IMR-90 (cell line): ENCODE results near the gene TFB2M. TPM values are rescaled to one million over a fixed set of nuclear protein-coding genes. Genes with fewer than 3 reads are reported as not detected.

ENCODE experiments used
- ATAC-seq: fragments of 200-7000 bp; cut with Tn5 transposase; 2 replicates; pipeline ENCODE4 v1.9.1; 2020; ENCODE audit warnings: low read depth, mild to moderate bottlenecking, moderate library complexity
- Bru-seq: library from RNA; stranded (reverse); fragments of 400-500 nt; gene quantifications from one replicate; lab custom pipeline; 2021; lab: Mats Ljungman, UMichigan
- BruChase-seq, 2 experiments: library from RNA; stranded (reverse); fragments of 400-500 nt; gene quantifications; one replicate each; lab custom pipeline; 2021; lab: Mats Ljungman, UMichigan
- BruUV-seq: library from RNA; stranded (reverse); fragments of 400-500 nt; replicated peaks from 2 replicates; lab custom pipeline; 2021; lab: Mats Ljungman, UMichigan
- CTCF ChIA-PET: fragments of 300-600 bp; formaldehyde crosslinking; extraction: SDS; loops from one replicate; lab custom pipeline; 2021; ENCODE audit warnings: antibody characterized with exemption; lab: Yijun Ruan, JAX
- POLR2A ChIA-PET: fragments of 300-600 bp; sonication (Branson Sonifier 250); formaldehyde crosslinking; loops from one replicate; lab custom pipeline; 2022; ENCODE audit warnings: antibody characterized with exemption; ENCODE audit not compliant: unreplicated experiment; lab: Charles Lee
- DNase-seq: peaks from one replicate; pipeline ENCODE4 v3.0.0; 2013
- H2AFZ ChIP-seq: replicated peaks from 2 replicates; pipeline ENCODE3; 2013; ENCODE audit warnings: low read length, mild to moderate bottlenecking; ENCODE audit not compliant: poor library complexity
- H2AK5ac ChIP-seq: 2 replicates; pipeline ENCODE4 v1.6.1; 2013; ENCODE audit warnings: low read depth, low read length, inconsistent platforms
- H2AK9ac ChIP-seq: replicated peaks from 2 replicates; pipeline ENCODE3; 2013; ENCODE audit warnings: mild to moderate bottlenecking, low read depth, low read length, moderate library complexity; ENCODE audit not compliant: poor library complexity
- H2BK120ac ChIP-seq: 2 replicates; pipeline ENCODE4 v1.6.1; 2013; ENCODE audit warnings: low read depth, low read length, inconsistent platforms
- H2BK15ac ChIP-seq: 3 replicates; pipeline ENCODE4 v1.6.1; 2013; ENCODE audit warnings: low read depth, low read length, inconsistent platforms
- H2BK20ac ChIP-seq: 2 replicates; pipeline ENCODE4 v1.6.1; 2013; ENCODE audit warnings: low read depth, mild to moderate bottlenecking, inconsistent platforms, low read length, moderate library complexity
- H2BK5ac ChIP-seq: 2 replicates; pipeline ENCODE4 v1.6.1; 2013; ENCODE audit warnings: mild to moderate bottlenecking, low read depth, low read length, inconsistent platforms; ENCODE audit not compliant: poor library complexity, severe bottlenecking
- H3K14ac ChIP-seq: replicated peaks from 2 replicates; pipeline ENCODE4 v1.6.1; 2013; ENCODE audit warnings: low read depth, low read length, inconsistent platforms
- H3K18ac ChIP-seq: 2 replicates; pipeline ENCODE4 v1.6.1; 2013; ENCODE audit warnings: low read depth, low read length, control low read depth
- H3K23ac ChIP-seq: 2 replicates; pipeline ENCODE4 v1.6.1; 2013; ENCODE audit warnings: low read depth, low read length, inconsistent platforms
- H3K27ac ChIP-seq: 2 replicates; pipeline ENCODE4 v1.5.1; 2013; ENCODE audit warnings: mild to moderate bottlenecking, control low read depth, low read length; ENCODE audit not compliant: insufficient read depth
- H3K27me3 ChIP-seq: 2 replicates; pipeline ENCODE4 v1.6.1; 2013; ENCODE audit warnings: low read length; ENCODE audit not compliant: control insufficient read depth, insufficient read depth
- H3K36me3 ChIP-seq: 2 replicates; pipeline ENCODE4 v1.6.1; 2013; ENCODE audit warnings: low read length, mixed read lengths; ENCODE audit not compliant: control insufficient read depth, insufficient read depth
- H3K4ac ChIP-seq: 2 replicates; pipeline ENCODE4 v1.6.1; 2013; ENCODE audit warnings: low read depth, low read length, inconsistent platforms
- H3K4me1 ChIP-seq: 2 replicates; pipeline ENCODE4 v1.6.1; 2013; ENCODE audit warnings: low read length, mixed read lengths; ENCODE audit not compliant: control insufficient read depth, insufficient read depth
- H3K4me2 ChIP-seq: 2 replicates; pipeline ENCODE4 v1.6.1; 2013; ENCODE audit warnings: low read depth, mild to moderate bottlenecking, control low read depth, low read length, moderate library complexity
- H3K4me3 ChIP-seq: 2 replicates; pipeline ENCODE4 v1.5.1; 2013; ENCODE audit warnings: low read depth, mild to moderate bottlenecking, control low read depth, low read length, moderate library complexity; ENCODE audit not compliant: insufficient read depth
- H3K56ac ChIP-seq: 2 replicates; pipeline ENCODE4 v1.6.1; 2013; ENCODE audit warnings: low read length, inconsistent platforms; ENCODE audit not compliant: insufficient read depth; ENCODE audit errors: extremely low read depth
- H3K79me1 ChIP-seq, 2 experiments: 2 replicates each; pipeline ENCODE4 v1.6.1; 2013; ENCODE audit warnings: low read length in 2 of 2, inconsistent platforms in 1 of 2, low read depth in 1 of 2
- H3K9ac ChIP-seq: 2 replicates; pipeline ENCODE4 v1.6.1; 2013; ENCODE audit warnings: low read depth, low read length, control low read depth
- H3K9me1 ChIP-seq: 2 replicates; pipeline ENCODE4 v1.6.1; 2013; ENCODE audit warnings: low read length, inconsistent platforms; ENCODE audit not compliant: insufficient read depth
- H3K9me3 ChIP-seq: 2 replicates; pipeline ENCODE4 v1.6.1; 2013; ENCODE audit warnings: low read length; ENCODE audit not compliant: control insufficient read depth, insufficient read depth
- H4K20me1 ChIP-seq: 2 replicates; pipeline ENCODE4 v1.6.1; 2013; ENCODE audit warnings: low read length, inconsistent platforms; ENCODE audit not compliant: insufficient read depth
- H4K5ac ChIP-seq: 2 replicates; pipeline ENCODE4 v1.6.1; 2013; ENCODE audit warnings: mild to moderate bottlenecking, low read depth, low read length, control low read depth
- H4K8ac ChIP-seq, 2 experiments: 2 replicates each; pipeline ENCODE4 v1.6.1; 2013; ENCODE audit warnings: low read depth in 2 of 2, low read length in 2 of 2, control low read depth in 1 of 2, inconsistent platforms in 1 of 2
- H4K91ac ChIP-seq: 2 replicates; pipeline ENCODE4 v1.6.1; 2013; ENCODE audit warnings: low read depth, low read length, inconsistent platforms; ENCODE audit not compliant: insufficient read depth
- BHLHE40 ChIP-seq: fragments of 150-350 bp; IDR thresholded peaks from 2 replicates; pipeline ENCODE4 v1.6.1; 2016; ENCODE audit warnings: mild to moderate bottlenecking, low read depth, low read length
- ELK1 ChIP-seq: fragments of 150-350 bp; IDR thresholded peaks from 2 replicates; pipeline ENCODE4 v1.6.1; 2016; ENCODE audit warnings: low read depth, mild to moderate bottlenecking, low read length, moderate library complexity, borderline replicate concordance
- FOS ChIP-seq: fragments of 150-350 bp; IDR thresholded peaks from 2 replicates; pipeline ENCODE4 v1.6.1; 2016; ENCODE audit warnings: low read depth, low read length
- MAZ ChIP-seq: IDR thresholded peaks from 2 replicates; pipeline ENCODE4 v1.6.1; 2012; ENCODE audit warnings: low read depth, mild to moderate bottlenecking, low read length, improper control_type of control experiment, moderate library complexity, borderline replicate concordance
- RAD21 ChIP-seq: IDR thresholded peaks from 2 replicates; pipeline ENCODE4 v1.6.1; 2012; ENCODE audit warnings: low read length, improper control_type of control experiment
- SMC3 ChIP-seq: fragments of 150-350 bp; IDR thresholded peaks from 2 replicates; pipeline ENCODE4 v1.6.1; 2016; ENCODE audit warnings: low read depth, mild to moderate bottlenecking, antibody characterized with exemption, low read length, moderate library complexity
- whole genome bisulfite sequencing, 2 experiments: methylation state at CpG; one replicate each; pipeline versions ENCODE4 v1.1.5 to v1.1.7; 2013; ENCODE audit warnings: missing lambda C conversion rate in 2 of 2; ENCODE audit not compliant: insufficient read length in 1 of 2; ENCODE audit errors: extremely low coverage in 2 of 2; 5-methylcytosine and 5-hydroxymethylcytosine counted together
- dilution Hi-C: fragments of 300-500 bp; cut with HindIII; formaldehyde crosslinking; loops from one replicate; pipeline ENCODE4 v1.14.3; 2018; ENCODE audit warnings: low sequenced_read_pairs; ENCODE audit not compliant: unreplicated experiment
- in situ Hi-C: fragments of 300-500 bp; cut with MboI; formaldehyde crosslinking; loops from 3 replicates; pipeline ENCODE4 v1.14.3; 2019; ENCODE audit warnings: low sequenced_read_pairs, inconsistent platforms, mixed read lengths
- intact Hi-C: fragments of 100-400 bp; cut with micrococcal nuclease; formaldehyde crosslinking; loops from 2 replicates; pipeline ENCODE4 v1.10.0; 2022
- long read RNA-seq: library from polyadenylated mRNA; unstranded; transcript quantifications from one replicate; pipeline ENCODE4 v2.0.0, GENCODE V29; 2021; ENCODE audit not compliant: unreplicated experiment
- polyA plus RNA-seq, 3 experiments: library from polyadenylated mRNA; depleted of rRNA; stranded (reverse); fragments of >200 nt; gene quantifications; 2 replicates each; pipeline ENCODE4 v1.2.3, GENCODE V29; 2012; ENCODE audit warnings: low replicate concordance in 1 of 3
- total RNA-seq: library from RNA; depleted of rRNA; stranded (reverse); fragments of >200 nt; gene quantifications from 2 replicates; pipeline ENCODE4 v1.2.3, GENCODE V29; 2012; rRNA removed
- TF ChIP-seq, protein P1 (sequence below): conservative IDR thresholded peaks from 2 replicates; pipeline ENCODE4 v1.5.1; 2012; ENCODE audit warnings: mild to moderate bottlenecking, low read depth, low read length, improper control_type of control experiment
- TF ChIP-seq, protein P2 (sequence below): fragments of 150-350 bp; IDR thresholded peaks from 2 replicates; pipeline ENCODE4 v1.6.1; 2017; ENCODE audit warnings: mild to moderate bottlenecking, antibody characterized with exemption, low read length, low read depth

Gene TFB2M, protein sequence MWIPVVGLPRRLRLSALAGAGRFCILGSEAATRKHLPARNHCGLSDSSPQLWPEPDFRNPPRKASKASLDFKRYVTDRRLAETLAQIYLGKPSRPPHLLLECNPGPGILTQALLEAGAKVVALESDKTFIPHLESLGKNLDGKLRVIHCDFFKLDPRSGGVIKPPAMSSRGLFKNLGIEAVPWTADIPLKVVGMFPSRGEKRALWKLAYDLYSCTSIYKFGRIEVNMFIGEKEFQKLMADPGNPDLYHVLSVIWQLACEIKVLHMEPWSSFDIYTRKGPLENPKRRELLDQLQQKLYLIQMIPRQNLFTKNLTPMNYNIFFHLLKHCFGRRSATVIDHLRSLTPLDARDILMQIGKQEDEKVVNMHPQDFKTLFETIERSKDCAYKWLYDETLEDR
- total RNA-seq (13.3 and 22.8 TPM in 2 replicates), polyA plus RNA-seq (2012; rRNA removed) (13.7 and 15.7 TPM in 2 replicates), Bru-seq, nascent RNA (percentile 75 among the genes with signal in this experiment), BruChase-seq, experiment 1, labeled RNA remaining after a 6-hour chase (percentile 57 among the genes with signal in this experiment), BruChase-seq, experiment 2, labeled RNA remaining after a 2-hour chase (percentile 53 among the genes with signal in this experiment)
- 5.1 and 6.2 TPM in 2 replicates for polyA plus RNA-seq (2012; cell fraction: cytosol; rRNA removed)
- 4.6 and 8.7 TPM in 2 replicates for polyA plus RNA-seq (2012; cell fraction: nucleus; rRNA removed; ENCODE audit: low replicate concordance)
- long read RNA-seq, transcript TFB2M-201 (8 exons, 1,848 nt): major isoform, 23 of 25 reads
- long read RNA-seq, partial matches to known transcripts: 0 of 25 reads
- long read RNA-seq, other reads (novel, unspliced or antisense): 2 of 25 reads

DNA sequence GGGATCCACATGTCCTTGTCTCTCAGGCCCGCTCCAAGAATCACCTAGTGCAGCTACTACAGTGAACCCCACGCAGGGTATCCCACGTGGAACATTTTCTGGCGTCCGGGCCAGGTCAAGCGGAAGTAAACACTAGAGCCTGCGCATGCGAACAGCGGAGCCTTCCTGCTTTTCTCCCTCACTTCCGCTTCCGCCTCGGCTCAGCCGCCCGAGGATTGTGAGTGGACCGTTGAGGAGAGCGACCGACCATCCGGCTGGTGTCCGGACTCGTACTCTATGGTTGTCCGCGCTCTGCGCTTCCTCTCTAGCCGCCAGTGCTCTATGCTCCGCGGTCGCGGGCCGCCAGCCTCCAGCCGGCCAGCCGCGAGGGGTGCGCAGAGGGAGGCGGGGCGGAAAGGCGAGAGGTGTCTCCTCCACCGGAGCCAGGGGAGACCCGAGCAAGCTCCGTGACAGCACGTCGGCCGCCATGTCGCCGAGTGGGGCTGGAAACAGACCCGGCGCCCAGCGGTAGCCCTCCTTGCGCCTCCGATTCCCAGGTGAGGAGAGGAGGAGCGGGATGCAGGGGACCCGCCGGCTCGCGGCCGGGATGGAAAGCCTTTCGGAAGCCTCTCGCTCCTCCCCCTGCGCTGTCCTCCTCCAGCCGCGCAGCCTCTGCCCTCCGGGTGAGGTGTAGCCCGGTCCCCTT lies at the start of gene TFB2M, which contains the start of gene CNST:
TSS of gene TFB2M (minus strand) at position 134 of the 685 bp plus-strand sequence. CDS start at position 11, 123 bp downstream.
TSS of gene CNST (plus strand) at position 329 of the 685 bp plus-strand sequence. CDS start 25,107 bp downstream, outside the sequence.
- Histone ChIP-seq H3K18ac (no peak within 1 kb of the TSS; the same call in 1 of the 2 replicates), H3K4me1 (peaks cover 5% of the 10 kb centered on the region; the same call in 1 of the 2 replicates), H3K36me3 (peaks cover 4% of the 10 kb centered on the region; the same call in 1 of the 2 replicates), H3K27ac (peak within 1 kb of the TSS; percentile 73), H2BK15ac (peak within 1 kb of the TSS; percentile 26; the same call in 1 of the 3 replicates), H2AK5ac (peak within 1 kb of the TSS; percentile 73), H4K5ac (peak within 1 kb of the TSS; percentile 75), H3K79me1 (peaks cover 16 to 51% of the 10 kb centered on the region in 2 experiments; a peak in 3 of 4 replicates), H3K9me1 (no peaks in the 10 kb centered on the region; the same call in 1 of the 2 replicates), H2AK9ac (peak within 1 kb of the TSS; percentile 98), H3K4me2 (peak within 1 kb of the TSS; percentile 99), H4K20me1 (no peaks in the 10 kb centered on the region), H3K56ac (peak within 1 kb of the TSS; percentile 85), H4K8ac (peak within 1 kb of the TSS; percentile 36 to 79; a peak in 3 of 4 replicates), H2AFZ (peak within 1 kb of the TSS; percentile 98), H2BK5ac (peak within 1 kb of the TSS; percentile 82), H2BK20ac (no peak within 1 kb of the TSS), H3K23ac (peak within 1 kb of the TSS; percentile 80), H3K9ac (peak within 1 kb of the TSS; percentile 80), H3K27me3 (no peaks in the 10 kb centered on the region), H3K4me3 (peak within 1 kb of the TSS; percentile 81), H3K4ac (peak within 1 kb of the TSS; percentile 89), H2BK120ac (peak within 1 kb of the TSS; percentile 68), H3K9me3 (no peaks in the 10 kb centered on the region), H4K91ac (peak within 1 kb of the TSS; percentile 79), H3K14ac (peak within 1 kb of the TSS; percentile 92)
- dilution Hi-C loops: no loop called here
- DNase-seq: peak; percentile 99
- ChIA-PET POLR2A (interaction anchor here (0.6 to 0.7 kb wide), 2 partner anchors 13 to 42 kb away, joined by 3 to 15 read pairs; no protein-coding TSS in a partner anchor), CTCF (interaction anchor here (0.6 to 1.5 kb wide), 5 partner anchors 13 to 185 kb away, joined by 3 to 4 read pairs (median 3); no protein-coding TSS in a partner anchor)
- ATAC-seq: peak; percentile 97
- BruUV-seq: no TSS peak
- intact Hi-C loops: loop anchor here (1.0 to 5.0 kb wide), 5 partner anchors 27 to 186 kb away; no protein-coding TSS in a partner anchor
- WGBS, 2 experiments: 1% methylated on average over 24 of the region's 62 CpGs; no CpG with 5 or more reads in 1 of the 2 experiments
- in situ Hi-C loops: no loop called here
- TF ChIP-seq, protein P1, sequence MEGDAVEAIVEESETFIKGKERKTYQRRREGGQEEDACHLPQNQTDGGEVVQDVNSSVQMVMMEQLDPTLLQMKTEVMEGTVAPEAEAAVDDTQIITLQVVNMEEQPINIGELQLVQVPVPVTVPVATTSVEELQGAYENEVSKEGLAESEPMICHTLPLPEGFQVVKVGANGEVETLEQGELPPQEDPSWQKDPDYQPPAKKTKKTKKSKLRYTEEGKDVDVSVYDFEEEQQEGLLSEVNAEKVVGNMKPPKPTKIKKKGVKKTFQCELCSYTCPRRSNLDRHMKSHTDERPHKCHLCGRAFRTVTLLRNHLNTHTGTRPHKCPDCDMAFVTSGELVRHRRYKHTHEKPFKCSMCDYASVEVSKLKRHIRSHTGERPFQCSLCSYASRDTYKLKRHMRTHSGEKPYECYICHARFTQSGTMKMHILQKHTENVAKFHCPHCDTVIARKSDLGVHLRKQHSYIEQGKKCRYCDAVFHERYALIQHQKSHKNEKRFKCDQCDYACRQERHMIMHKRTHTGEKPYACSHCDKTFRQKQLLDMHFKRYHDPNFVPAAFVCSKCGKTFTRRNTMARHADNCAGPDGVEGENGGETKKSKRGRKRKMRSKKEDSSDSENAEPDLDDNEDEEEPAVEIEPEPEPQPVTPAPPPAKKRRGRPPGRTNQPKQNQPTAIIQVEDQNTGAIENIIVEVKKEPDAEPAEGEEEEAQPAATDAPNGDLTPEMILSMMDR: no peak
- TF ChIP-seq SMC3: no peak
- TF ChIP-seq FOS: no peak
- TF ChIP-seq RAD21: no peak
- peak; percentile 24; the same call in 1 of the 2 replicates for TF ChIP-seq BHLHE40
- no peak for TF ChIP-seq ELK1
- TF ChIP-seq MAZ: no peak; the same call in 1 of the 2 replicates
- TF ChIP-seq, protein P2, sequence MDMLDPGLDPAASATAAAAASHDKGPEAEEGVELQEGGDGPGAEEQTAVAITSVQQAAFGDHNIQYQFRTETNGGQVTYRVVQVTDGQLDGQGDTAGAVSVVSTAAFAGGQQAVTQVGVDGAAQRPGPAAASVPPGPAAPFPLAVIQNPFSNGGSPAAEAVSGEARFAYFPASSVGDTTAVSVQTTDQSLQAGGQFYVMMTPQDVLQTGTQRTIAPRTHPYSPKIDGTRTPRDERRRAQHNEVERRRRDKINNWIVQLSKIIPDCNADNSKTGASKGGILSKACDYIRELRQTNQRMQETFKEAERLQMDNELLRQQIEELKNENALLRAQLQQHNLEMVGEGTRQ: peak; percentile 39; the same call in 1 of the 2 replicates
